Astrocyte (in vitro differentiated cells and primary cell): ENCODE results near the gene LPIN3. TPM values are rescaled to one million over a fixed set of nuclear protein-coding genes. Genes with fewer than 3 reads are reported as not detected.

Source experiments
- DNase-seq: peaks from one replicate; pipeline ENCODE4 v3.0.0-alpha.2; 2010; ENCODE audit warnings: low read depth
- FAIRE-seq: peaks from 2 replicates; lab custom pipeline; 2011; peaks lifted over from hg19 to GRCh38; lab: Jason Lieb, UNC
- H2AFZ ChIP-seq: 2 replicates; pipeline ENCODE4 v1.6.0; 2012; ENCODE audit warnings: low read depth, low read length, inconsistent platforms
- H3K27ac ChIP-seq: 2 replicates; pipeline ENCODE4 v1.5.1; 2011; ENCODE audit warnings: low read depth, low read length, inconsistent platforms
- H3K27me3 ChIP-seq: 2 replicates; pipeline ENCODE4 v1.6.0; 2011; ENCODE audit warnings: low read length, inconsistent platforms; ENCODE audit not compliant: insufficient read depth
- H3K36me3 ChIP-seq: 2 replicates; pipeline ENCODE4 v1.5.1; 2011; ENCODE audit warnings: low read length, inconsistent platforms; ENCODE audit not compliant: insufficient read depth
- H3K4me1 ChIP-seq: 2 replicates; pipeline ENCODE4 v1.5.1; 2011; ENCODE audit warnings: low read length, inconsistent platforms; ENCODE audit not compliant: insufficient read depth
- H3K4me2 ChIP-seq: 2 replicates; pipeline ENCODE4 v1.6.0; 2012; ENCODE audit warnings: low read length, inconsistent platforms
- H3K4me3 ChIP-seq: 2 replicates; pipeline ENCODE4 v1.5.1; 2011; ENCODE audit warnings: low read depth, mild to moderate bottlenecking, low read length, inconsistent platforms; ENCODE audit not compliant: insufficient read depth
- H3K79me2 ChIP-seq: 2 replicates; pipeline ENCODE4 v1.6.0; 2012; ENCODE audit warnings: mild to moderate bottlenecking, low read length, inconsistent platforms; ENCODE audit not compliant: insufficient read depth
- H3K9ac ChIP-seq: 2 replicates; pipeline ENCODE4 v1.6.0; 2012; ENCODE audit warnings: mild to moderate bottlenecking, low read length, inconsistent platforms
- H3K9me3 ChIP-seq: 2 replicates; pipeline ENCODE4 v1.5.1; 2012; ENCODE audit warnings: low read depth, mild to moderate bottlenecking, low read length, inconsistent platforms; ENCODE audit not compliant: insufficient read depth
- H4K20me1 ChIP-seq: 2 replicates; pipeline ENCODE4 v1.6.0; 2012; ENCODE audit warnings: low read length, inconsistent platforms; ENCODE audit not compliant: insufficient read depth
- H3K27ac Mint-ChIP-seq: one replicate; pipeline ENCODE4 v1.8.0; 2021; ENCODE audit warnings: mild to moderate bottlenecking, mixed read lengths; ENCODE audit not compliant: unreplicated experiment
- H3K27me3 Mint-ChIP-seq: one replicate; pipeline ENCODE4 v1.8.0; 2021; ENCODE audit warnings: low read depth, mixed read lengths; ENCODE audit not compliant: unreplicated experiment
- H3K36me3 Mint-ChIP-seq: one replicate; pipeline ENCODE4 v1.8.0; 2021; ENCODE audit warnings: low read depth, mixed read lengths; ENCODE audit not compliant: unreplicated experiment
- H3K4me1 Mint-ChIP-seq: one replicate; pipeline ENCODE4 v1.8.0; 2021; ENCODE audit warnings: low read depth, mixed read lengths; ENCODE audit not compliant: unreplicated experiment
- H3K4me3 Mint-ChIP-seq: one replicate; pipeline ENCODE4 v1.8.0; 2021; ENCODE audit warnings: mild to moderate bottlenecking, moderate library complexity, mixed read lengths; ENCODE audit not compliant: unreplicated experiment
- H3K9me3 Mint-ChIP-seq: one replicate; pipeline ENCODE4 v1.8.0; 2021; ENCODE audit warnings: mild to moderate bottlenecking, mixed read lengths; ENCODE audit not compliant: unreplicated experiment
- EZH2 ChIP-seq: IDR thresholded peaks from 2 replicates; pipeline ENCODE4 v1.6.1; 2012; ENCODE audit warnings: mild to moderate bottlenecking, low read length, inconsistent platforms; ENCODE audit not compliant: insufficient read depth
- total RNA-seq: library from RNA; stranded (reverse); gene quantifications from 2 replicates; pipeline ENCODE4 v1.2.1, GENCODE V29; 2021
- TF ChIP-seq, protein P1 (sequence below): IDR thresholded peaks from 2 replicates; pipeline ENCODE4 v1.5.1; 2011; ENCODE audit warnings: low read depth, mild to moderate bottlenecking, inconsistent platforms, low read length, moderate library complexity; ENCODE audit not compliant: insufficient read depth

Gene LPIN3
- total RNA-seq, 1 donor from 2014 or later: 18.0 TPM

- no peak overlapping the region for H3K27ac ChIP-seq
- H3K4me3 Mint-ChIP-seq: no peak overlapping the region
- H3K36me3 Mint-ChIP-seq: peaks cover 10% of the 10 kb centered on the region
- H2AFZ ChIP-seq: no peak overlapping the region
- no peak for DNase-seq
- H3K9me3 Mint-ChIP-seq: no peaks in the 10 kb centered on the region
- no peaks in the 10 kb centered on the region for H4K20me1 ChIP-seq
- TF ChIP-seq EZH2: no peak
- TF ChIP-seq, protein P1, sequence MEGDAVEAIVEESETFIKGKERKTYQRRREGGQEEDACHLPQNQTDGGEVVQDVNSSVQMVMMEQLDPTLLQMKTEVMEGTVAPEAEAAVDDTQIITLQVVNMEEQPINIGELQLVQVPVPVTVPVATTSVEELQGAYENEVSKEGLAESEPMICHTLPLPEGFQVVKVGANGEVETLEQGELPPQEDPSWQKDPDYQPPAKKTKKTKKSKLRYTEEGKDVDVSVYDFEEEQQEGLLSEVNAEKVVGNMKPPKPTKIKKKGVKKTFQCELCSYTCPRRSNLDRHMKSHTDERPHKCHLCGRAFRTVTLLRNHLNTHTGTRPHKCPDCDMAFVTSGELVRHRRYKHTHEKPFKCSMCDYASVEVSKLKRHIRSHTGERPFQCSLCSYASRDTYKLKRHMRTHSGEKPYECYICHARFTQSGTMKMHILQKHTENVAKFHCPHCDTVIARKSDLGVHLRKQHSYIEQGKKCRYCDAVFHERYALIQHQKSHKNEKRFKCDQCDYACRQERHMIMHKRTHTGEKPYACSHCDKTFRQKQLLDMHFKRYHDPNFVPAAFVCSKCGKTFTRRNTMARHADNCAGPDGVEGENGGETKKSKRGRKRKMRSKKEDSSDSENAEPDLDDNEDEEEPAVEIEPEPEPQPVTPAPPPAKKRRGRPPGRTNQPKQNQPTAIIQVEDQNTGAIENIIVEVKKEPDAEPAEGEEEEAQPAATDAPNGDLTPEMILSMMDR: no peak
- H3K9ac ChIP-seq: no peak overlapping the region
- H3K27me3 Mint-ChIP-seq: peaks cover 18% of the 10 kb centered on the region
- no peak overlapping the region for H3K4me2 ChIP-seq
- H3K9me3 ChIP-seq: no peaks in the 10 kb centered on the region
- FAIRE-seq: no peak
- H3K27me3 ChIP-seq: peaks cover 17% of the 10 kb centered on the region
- no peaks in the 10 kb centered on the region for H3K4me1 Mint-ChIP-seq
- no peaks in the 10 kb centered on the region for H3K79me2 ChIP-seq
- H3K4me3 ChIP-seq: no peak overlapping the region
- no peak overlapping the region for H3K27ac Mint-ChIP-seq
- no peaks in the 10 kb centered on the region for H3K4me1 ChIP-seq
- H3K36me3 ChIP-seq: no peaks in the 10 kb centered on the region
Measured at GRCh38 chr20:41361757-41362747, 21.4 kb downstream of the LPIN3 start.

DNA sequence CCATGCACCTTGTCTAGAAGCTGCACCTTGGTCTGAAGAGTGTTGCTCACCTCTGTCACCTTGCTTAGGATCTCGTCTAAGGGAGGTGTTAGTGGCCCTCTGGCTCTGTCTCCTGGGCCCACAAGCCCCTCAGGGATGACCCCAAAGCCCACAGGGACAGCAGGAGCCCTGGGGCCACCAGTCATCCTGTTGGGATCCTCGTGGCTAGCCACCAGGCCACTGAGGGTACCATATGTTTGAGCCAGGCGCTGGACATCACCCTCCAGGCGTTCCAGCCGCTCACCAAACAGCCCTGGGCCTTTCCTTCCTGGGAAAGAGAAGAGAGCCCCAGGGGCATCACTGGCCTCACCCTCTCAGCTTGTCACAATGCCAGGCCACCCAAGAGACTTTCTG is 22.1 kb downstream of the LPIN3 start:
- no peak overlapping the region for H3K4me3 ChIP-seq
- DNase-seq (no peak), FAIRE-seq (no peak)
- H3K4me1 Mint-ChIP-seq: no peaks in the 10 kb centered on the region
- no peak overlapping the region for H3K27ac ChIP-seq
- no peak overlapping the region for H3K4me2 ChIP-seq
- no peaks in the 10 kb centered on the region for H3K79me2 ChIP-seq
- peaks cover 24% of the 10 kb centered on the region for H3K27me3 ChIP-seq
- H3K4me1 ChIP-seq: no peaks in the 10 kb centered on the region
- H3K9ac ChIP-seq: no peak overlapping the region
- no peaks in the 10 kb centered on the region for H4K20me1 ChIP-seq
- no peak overlapping the region for H3K4me3 Mint-ChIP-seq
- TF ChIP-seq EZH2: no peak
- TF ChIP-seq, protein P1: no peak
- H3K36me3 Mint-ChIP-seq: peaks cover 14% of the 10 kb centered on the region
- H3K27me3 Mint-ChIP-seq: peaks cover 25% of the 10 kb centered on the region
- no peaks in the 10 kb centered on the region for H3K36me3 ChIP-seq
- H3K9me3 Mint-ChIP-seq: no peaks in the 10 kb centered on the region
- H3K9me3 ChIP-seq: no peaks in the 10 kb centered on the region
- H2AFZ ChIP-seq: no peak overlapping the region
- no peak overlapping the region for H3K27ac Mint-ChIP-seq

- Histone ChIP-seq H3K4me1 (no peaks in the 10 kb centered on the region), H3K4me3 (no peak overlapping the region), H3K9ac (no peak overlapping the region), H3K27me3 (peaks cover 27% of the 10 kb centered on the region), H3K9me3 (no peaks in the 10 kb centered on the region), H4K20me1 (no peaks in the 10 kb centered on the region), H2AFZ (no peak overlapping the region), H3K79me2 (no peaks in the 10 kb centered on the region), H3K27ac (no peak overlapping the region), H3K4me2 (no peak overlapping the region), H3K36me3 (no peaks in the 10 kb centered on the region)
- Mint-ChIP-seq H3K4me3 (no peak overlapping the region), H3K9me3 (no peaks in the 10 kb centered on the region), H3K27me3 (peaks cover 29% of the 10 kb centered on the region), H3K36me3 (peaks cover 9% of the 10 kb centered on the region), H3K4me1 (no peaks in the 10 kb centered on the region), H3K27ac (no peak overlapping the region)
- DNase-seq (no peak), FAIRE-seq (no peak)
- no peak for TF ChIP-seq EZH2
- TF ChIP-seq, protein P1: no peak
Measured at GRCh38 chr20:41363601-41364000, 23.0 kb downstream of the LPIN3 start.
